Kidney (tissue), 14 donors: ENCODE data around the gene ME2. TPM values are rescaled to one million over a fixed set of nuclear protein-coding genes. Genes with fewer than 3 reads are reported as not detected.

ENCODE experiments used
- DNase-seq, 5 donors: peaks; one replicate each; pipeline ENCODE4 v3.0.0-alpha.2; 2013 to 2020
- FAIRE-seq: peaks from 2 replicates; lab custom pipeline; 2012; peaks lifted over from hg19 to GRCh38; lab: Jason Lieb, UNC
- H3K27ac ChIP-seq, 2 donors: one replicate each; pipeline ENCODE4 v1.7.0; 2013; ENCODE audit warnings: low read depth in 2 of 2, low read length in 2 of 2, inconsistent platforms in 1 of 2
- H3K27me3 ChIP-seq: one replicate; pipeline ENCODE4 v1.7.1; 2013; ENCODE audit warnings: low read length, inconsistent platforms; ENCODE audit not compliant: control insufficient read depth, insufficient read depth
- H3K36me3 ChIP-seq, 3 donors: one replicate each; pipeline versions ENCODE4 v1.7.0 to v1.7.1; 2013; ENCODE audit warnings: low read length in 3 of 3, control low read depth in 1 of 3, inconsistent platforms in 1 of 3; ENCODE audit not compliant: insufficient read depth in 3 of 3, control insufficient read depth in 2 of 3
- H3K4me1 ChIP-seq, 3 donors: one replicate each; pipeline versions ENCODE4 v1.7.0 to v1.7.1; 2013; ENCODE audit warnings: low read length in 3 of 3, inconsistent platforms in 1 of 3, low read depth in 1 of 3; ENCODE audit not compliant: control insufficient read depth in 2 of 3, insufficient read depth in 2 of 3
- H3K4me3 ChIP-seq, 3 donors: one replicate each; pipeline versions ENCODE4 v1.7.0 to v1.8.1; 2013; ENCODE audit warnings: low read length in 3 of 3, control low read depth in 1 of 3, inconsistent platforms in 1 of 3
- H3K9ac ChIP-seq, 3 donors: one replicate each; pipeline versions ENCODE4 v1.7.0 to v1.7.1; 2013; ENCODE audit warnings: low read length in 3 of 3, control low read depth in 1 of 3, inconsistent platforms in 1 of 3
- H3K9me3 ChIP-seq, 3 donors: one replicate each; pipeline versions ENCODE4 v1.7.0 to v1.7.1; 2013; ENCODE audit warnings: low read length in 3 of 3, control low read depth in 1 of 3, inconsistent platforms in 1 of 3; ENCODE audit not compliant: control insufficient read depth in 2 of 3, insufficient read depth in 1 of 3
- intact Hi-C: fragments of 100-400 bp; cut with DNase I; formaldehyde crosslinking; loops from one replicate; pipeline ENCODE4 v1.11.1; 2022
- polyA plus RNA-seq: library from polyadenylated mRNA; stranded (reverse); fragments of 350-450 nt; fragmentation: Illumina TruSeq; extraction: RNeasy Lipid Tissue Mini Kit (QIAGEN cat#74804); gene quantifications from one replicate; pipeline ENCODE4 v1.2.3, GENCODE V29; 2014; ENCODE audit warnings: low read depth, low replicate concordance; ENCODE audit not compliant: insufficient read depth
- total RNA-seq: library from RNA; stranded (reverse); fragmentation: NEBNext Ultra II Directional; extraction: Animal tissue kit (Norgen Biotek cat#: 25700); gene quantifications from one replicate; pipeline ENCODE4 v1.2.1, GENCODE V29; 2021
- TF ChIP-seq, protein P1 (sequence below): IDR thresholded peaks from 3 replicates; pipeline ENCODE4 v1.5.1; 2012; ENCODE audit warnings: mild to moderate bottlenecking, moderate library complexity, borderline replicate concordance; ENCODE audit not compliant: insufficient read depth; ENCODE audit errors: extremely low read depth
- donor health status: control.
- donor health status: control.
- donor health status: control.
- donor health status: control.
- donor health status: control.
- donor health status: DM: yes; HTN: yes; CAD: no.
- donor health status: Normal renal cell carcinoma (clear cell type).

Gene ME2
- total and polyA plus RNA-seq, 2 donors from 2014 or later, result 20.5 to 32.8 TPM

GRCh38 chr18:50950626-50951025 lies 71.7 kb downstream of the ME2 start:
- H3K36me3 ChIP-seq, result no peaks in the 10 kb centered on the region
- H3K9me3 ChIP-seq, result no peaks in the 10 kb centered on the region
- no peaks in the 10 kb centered on the region for H3K27me3 ChIP-seq
- TF ChIP-seq, protein P1, sequence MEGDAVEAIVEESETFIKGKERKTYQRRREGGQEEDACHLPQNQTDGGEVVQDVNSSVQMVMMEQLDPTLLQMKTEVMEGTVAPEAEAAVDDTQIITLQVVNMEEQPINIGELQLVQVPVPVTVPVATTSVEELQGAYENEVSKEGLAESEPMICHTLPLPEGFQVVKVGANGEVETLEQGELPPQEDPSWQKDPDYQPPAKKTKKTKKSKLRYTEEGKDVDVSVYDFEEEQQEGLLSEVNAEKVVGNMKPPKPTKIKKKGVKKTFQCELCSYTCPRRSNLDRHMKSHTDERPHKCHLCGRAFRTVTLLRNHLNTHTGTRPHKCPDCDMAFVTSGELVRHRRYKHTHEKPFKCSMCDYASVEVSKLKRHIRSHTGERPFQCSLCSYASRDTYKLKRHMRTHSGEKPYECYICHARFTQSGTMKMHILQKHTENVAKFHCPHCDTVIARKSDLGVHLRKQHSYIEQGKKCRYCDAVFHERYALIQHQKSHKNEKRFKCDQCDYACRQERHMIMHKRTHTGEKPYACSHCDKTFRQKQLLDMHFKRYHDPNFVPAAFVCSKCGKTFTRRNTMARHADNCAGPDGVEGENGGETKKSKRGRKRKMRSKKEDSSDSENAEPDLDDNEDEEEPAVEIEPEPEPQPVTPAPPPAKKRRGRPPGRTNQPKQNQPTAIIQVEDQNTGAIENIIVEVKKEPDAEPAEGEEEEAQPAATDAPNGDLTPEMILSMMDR, result no peak
- H3K27ac ChIP-seq, result no peak overlapping the region
- no peak overlapping the region for H3K9ac ChIP-seq
- DNase-seq (no peak), FAIRE-seq (no peak)
- H3K4me1 ChIP-seq, result no peaks in the 10 kb centered on the region
- H3K4me3 ChIP-seq, result no peak overlapping the region
- intact Hi-C loops, result no loop called here

DNA sequence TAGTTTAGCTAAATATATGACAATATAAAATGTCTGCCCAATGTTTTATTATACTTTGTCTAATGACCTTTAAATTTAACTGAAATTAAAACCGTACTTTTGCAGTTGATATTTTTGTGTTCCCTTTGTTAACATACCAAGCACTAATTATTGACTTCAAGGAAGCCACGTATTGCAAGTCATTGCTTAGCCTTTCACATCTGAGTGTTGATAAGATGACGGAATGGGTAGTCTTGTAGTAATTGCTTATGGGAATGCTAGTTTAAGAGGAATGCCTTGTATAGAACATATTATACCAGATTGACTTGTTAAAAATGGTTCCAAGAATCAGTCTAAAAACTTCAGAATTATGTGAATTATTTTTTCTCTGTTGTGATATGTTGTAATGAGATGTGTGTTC lies 74.9 kb downstream of the ME2 start:
- H3K9ac ChIP-seq, result no peak overlapping the region
- TF ChIP-seq, protein P1, result no peak
- DNase-seq, result no peak
- no peaks in the 10 kb centered on the region for H3K4me1 ChIP-seq
- H3K9me3 ChIP-seq, result no peaks in the 10 kb centered on the region
- intact Hi-C loops, result no loop called here
- H3K27me3 ChIP-seq, result no peaks in the 10 kb centered on the region
- H3K4me3 ChIP-seq, result no peak overlapping the region
- no peaks in the 10 kb centered on the region for H3K36me3 ChIP-seq
- H3K27ac ChIP-seq, result no peak overlapping the region
- no peak for FAIRE-seq

DNA sequence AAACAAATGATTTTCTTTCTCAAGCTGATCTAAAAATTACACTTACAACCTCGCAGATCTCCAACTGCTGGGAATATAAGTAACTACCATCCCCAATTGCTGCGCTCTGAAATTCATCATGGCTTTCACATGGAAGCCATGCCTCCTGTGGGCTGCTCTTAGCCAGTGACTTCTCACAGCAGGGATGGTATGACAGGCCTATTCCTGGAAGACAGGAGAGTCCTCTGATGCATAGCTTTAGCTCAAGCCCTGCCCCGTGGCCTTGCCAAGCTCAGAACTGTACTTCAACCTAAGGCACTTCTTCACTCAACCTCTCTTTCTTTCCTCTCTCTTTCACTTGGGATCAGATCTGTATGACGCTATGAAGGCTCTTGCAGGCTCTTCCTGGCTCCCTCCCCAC lies 76.3 kb downstream of the ME2 start:
- Histone ChIP-seq H3K27ac (no peak overlapping the region), H3K36me3 (no peaks in the 10 kb centered on the region), H3K27me3 (no peaks in the 10 kb centered on the region), H3K9me3 (no peaks in the 10 kb centered on the region), H3K9ac (no peak overlapping the region), H3K4me1 (no peaks in the 10 kb centered on the region), H3K4me3 (no peak overlapping the region)
- intact Hi-C loops, result no loop called here
- TF ChIP-seq, protein P1, result no peak
- no peak for DNase-seq
- FAIRE-seq, result no peak

GRCh38 chr18:50956116-50956515 lies 77.2 kb downstream of the ME2 start:
- no peaks in the 10 kb centered on the region for H3K36me3 ChIP-seq
- intact Hi-C loops, result no loop called here
- FAIRE-seq, result no peak

More at GRCh38 chr18:50956116-50956515, 77.2 kb downstream of the ME2 start:
- no peak for DNase-seq
- no peaks in the 10 kb centered on the region for H3K9me3 ChIP-seq
- no peak overlapping the region for H3K9ac ChIP-seq
- TF ChIP-seq, protein P1, result no peak
- H3K27me3 ChIP-seq, result no peaks in the 10 kb centered on the region
- no peak overlapping the region for H3K27ac ChIP-seq
- H3K4me3 ChIP-seq, result no peak overlapping the region
- no peaks in the 10 kb centered on the region for H3K4me1 ChIP-seq
